Glomerular endothelial cell (primary cell): ENCODE results near the gene ALOXE3. TPM values are rescaled to one million over a fixed set of nuclear protein-coding genes. Genes with fewer than 3 reads are reported as not detected.

Experiments
- DNase-seq: peaks from one replicate; pipeline ENCODE4 v3.0.0-alpha.2; 2011; ENCODE audit warnings: low read depth, low spot score; ENCODE audit errors: extremely low read depth
- total RNA-seq: library from RNA; depleted of rRNA; stranded (reverse); fragments of >200 nt; gene quantifications from 2 replicates; pipeline ENCODE4 v1.2.3, GENCODE V29; 2015

The ALOXE3 gene
- not detected in 2 replicates for total RNA-seq

- DNase-seq: no peak
Observed at GRCh38 chr17:8117980-8118768, at the start of gene ALOXE3. Gene ALOXE3 (minus strand): TSS chr17:8118514. CDS start chr17:8117990, 524 bp downstream.

GRCh38 chr17:8167526-8167925 lies 49.2 kb upstream of the ALOXE3 start:
- no peak for DNase-seq

DNA sequence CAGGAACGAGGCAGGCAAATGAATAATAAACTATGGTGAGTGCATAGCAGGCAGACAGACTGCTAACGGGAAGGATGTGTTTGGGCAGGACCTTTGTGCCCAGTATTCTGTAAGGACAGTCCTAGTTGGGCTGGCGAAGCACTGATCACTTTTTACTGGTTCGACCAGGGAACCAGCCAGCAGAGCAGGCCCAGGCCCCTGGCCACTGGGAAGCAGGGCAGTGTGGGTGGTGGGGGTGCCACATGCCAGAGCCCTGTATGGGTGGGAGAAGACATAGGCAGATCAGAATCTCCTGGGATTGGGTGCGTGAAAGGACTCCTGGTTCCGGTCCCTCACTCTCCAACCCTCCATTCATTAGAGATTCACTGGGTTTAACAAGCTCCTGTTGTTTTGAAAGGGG lies 48.4 kb upstream of the ALOXE3 start:
- DNase-seq: no peak

DNA sequence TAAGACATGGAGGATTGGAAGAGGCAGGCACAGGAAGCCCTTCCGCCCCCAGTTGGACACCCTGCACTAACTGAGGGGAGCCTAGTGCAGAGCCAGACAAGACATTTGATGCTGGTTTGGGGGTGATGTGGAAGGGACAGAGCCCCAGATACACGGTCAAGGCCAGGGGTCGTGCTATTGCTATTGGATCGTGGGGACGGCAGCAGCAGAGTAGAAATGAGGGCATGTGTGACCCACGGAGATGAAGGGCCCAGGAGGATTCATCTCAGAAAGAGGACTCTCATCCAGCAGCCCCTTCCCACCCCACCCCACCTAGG lies 46.5 kb upstream of the ALOXE3 start:
- DNase-seq: no peak

DNA sequence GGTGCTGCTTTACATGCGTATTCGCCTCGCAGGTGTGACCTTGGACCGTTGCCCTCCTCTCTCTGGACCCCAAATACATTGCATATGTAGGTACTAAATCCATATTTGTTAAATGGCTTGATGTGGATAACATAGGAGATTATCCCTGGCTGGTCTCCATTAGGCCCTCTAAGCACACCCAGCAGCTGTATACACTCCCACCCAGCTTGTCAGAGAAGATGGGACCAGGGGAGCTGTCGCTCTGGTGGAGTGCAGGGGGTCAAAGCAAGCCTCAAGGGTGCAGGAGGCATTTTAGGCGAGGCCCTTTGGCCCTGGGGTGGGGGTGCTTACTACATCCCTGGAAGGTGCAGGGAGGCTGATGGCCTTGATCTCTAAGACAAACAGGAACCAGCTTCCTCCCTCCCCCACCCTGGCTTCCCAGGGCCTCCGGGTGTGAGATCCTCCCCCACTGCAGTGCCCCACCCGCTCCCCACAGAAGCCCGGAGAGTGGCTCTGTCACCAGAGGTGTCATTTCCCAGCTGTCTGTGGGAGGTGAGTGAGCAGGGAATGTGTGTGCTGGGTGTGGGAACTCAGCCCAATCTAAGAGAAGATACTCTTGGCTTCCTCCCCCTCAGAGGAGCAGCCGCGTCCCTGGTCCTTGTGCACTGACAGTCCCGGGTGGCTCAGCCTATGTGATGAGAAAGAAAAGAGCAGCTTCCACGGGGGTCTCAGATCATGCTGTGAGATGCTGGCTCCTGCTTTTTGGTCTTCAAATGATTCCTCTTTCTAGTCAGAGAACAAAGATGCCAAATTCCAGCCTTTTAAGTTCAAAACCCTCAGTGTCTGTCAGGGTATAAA lies 45.9 kb upstream of the ALOXE3 start:
- DNase-seq: no peak

DNA sequence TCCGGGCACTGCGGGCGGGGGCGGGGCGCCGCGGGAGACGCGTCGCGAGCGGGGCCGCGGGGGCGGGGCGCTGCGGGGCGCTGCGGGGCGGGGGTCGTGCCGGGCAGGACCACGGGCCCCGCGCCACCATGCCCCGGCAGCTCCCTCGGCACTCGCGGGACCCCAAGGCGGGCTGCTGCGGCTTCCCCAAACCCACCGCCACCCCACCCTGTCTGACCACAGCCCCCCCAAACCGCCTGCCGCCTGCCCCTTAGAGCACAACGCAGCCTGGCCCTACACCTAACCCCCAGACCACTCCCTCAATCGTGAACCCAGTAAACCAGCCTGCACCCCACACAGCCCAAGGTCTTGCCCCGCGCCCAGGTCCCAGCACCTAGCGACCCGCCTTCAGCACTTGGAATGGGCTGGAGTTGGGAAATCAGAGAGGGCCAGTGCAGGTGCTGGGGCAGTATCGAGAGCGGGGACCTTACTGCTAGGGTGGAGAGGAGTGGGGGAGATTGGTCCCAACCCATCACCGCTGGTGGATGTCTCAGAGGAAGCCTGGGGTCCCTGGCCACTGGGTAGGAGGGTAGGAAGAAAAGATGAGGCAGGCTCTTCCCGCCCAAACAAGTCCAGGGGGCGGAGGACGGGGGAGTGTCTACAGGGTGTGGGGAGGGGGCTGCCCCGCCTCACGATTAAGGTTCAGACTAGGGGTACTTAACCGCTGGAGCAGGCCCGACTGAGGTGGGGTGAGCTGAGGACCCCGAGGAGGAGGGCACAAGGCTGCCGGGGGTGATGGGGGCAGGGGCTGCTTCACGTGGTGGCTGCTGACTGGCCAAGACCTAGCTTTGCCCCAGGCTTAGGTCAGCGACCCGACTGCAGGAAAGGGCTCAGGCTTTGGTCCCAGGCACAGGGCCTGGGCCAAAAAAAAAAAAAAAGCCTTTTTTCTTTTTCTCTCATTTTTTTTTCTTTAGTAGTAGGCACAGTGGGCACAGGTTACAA lies 45.0 kb upstream of the ALOXE3 start:
- no peak for DNase-seq

DNA sequence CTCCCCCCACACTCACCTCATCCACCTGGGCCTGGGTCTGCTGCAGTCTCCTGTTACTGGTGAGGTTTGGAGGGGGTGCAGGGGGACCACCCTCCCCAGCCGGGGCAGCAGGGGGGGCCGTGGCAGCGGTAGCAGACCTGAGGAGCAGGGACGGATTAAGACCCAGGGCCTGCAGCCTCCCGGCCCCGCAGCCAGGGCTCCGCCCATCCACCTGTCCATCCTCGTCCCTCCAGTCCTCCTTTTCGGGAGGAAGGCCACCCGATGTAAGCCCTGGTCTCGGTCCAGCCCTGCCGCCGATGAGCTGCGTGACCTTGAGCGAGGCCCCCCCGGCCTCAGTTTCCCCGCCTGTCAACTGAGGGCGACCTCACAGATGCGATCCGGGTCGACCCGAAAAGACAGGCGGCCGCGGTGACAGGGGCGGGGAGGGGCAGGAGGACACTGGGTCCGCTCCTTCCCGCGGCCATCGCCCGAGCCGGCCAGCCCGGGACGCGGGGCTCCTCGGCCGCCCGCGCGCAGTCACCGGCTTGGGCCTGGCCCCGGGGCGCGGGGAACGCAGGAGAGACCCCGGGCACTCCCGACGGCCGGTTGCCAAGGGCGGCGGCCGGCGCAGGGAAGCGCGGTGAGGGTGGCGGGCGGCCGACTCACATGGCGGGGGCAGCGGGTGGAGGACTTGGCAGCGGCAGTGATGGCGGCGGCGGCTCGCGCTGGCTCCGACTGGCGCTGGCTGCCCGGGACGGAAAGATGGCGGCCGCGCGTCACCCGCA lies 44.1 kb upstream of the ALOXE3 start, which contains the start of gene VAMP2:
Gene VAMP2, minus strand, starts transcription at position 716 of the 764 bp plus-strand sequence. Its CDS starts 69 bp downstream, at position 647.
- no peak for DNase-seq

DNA sequence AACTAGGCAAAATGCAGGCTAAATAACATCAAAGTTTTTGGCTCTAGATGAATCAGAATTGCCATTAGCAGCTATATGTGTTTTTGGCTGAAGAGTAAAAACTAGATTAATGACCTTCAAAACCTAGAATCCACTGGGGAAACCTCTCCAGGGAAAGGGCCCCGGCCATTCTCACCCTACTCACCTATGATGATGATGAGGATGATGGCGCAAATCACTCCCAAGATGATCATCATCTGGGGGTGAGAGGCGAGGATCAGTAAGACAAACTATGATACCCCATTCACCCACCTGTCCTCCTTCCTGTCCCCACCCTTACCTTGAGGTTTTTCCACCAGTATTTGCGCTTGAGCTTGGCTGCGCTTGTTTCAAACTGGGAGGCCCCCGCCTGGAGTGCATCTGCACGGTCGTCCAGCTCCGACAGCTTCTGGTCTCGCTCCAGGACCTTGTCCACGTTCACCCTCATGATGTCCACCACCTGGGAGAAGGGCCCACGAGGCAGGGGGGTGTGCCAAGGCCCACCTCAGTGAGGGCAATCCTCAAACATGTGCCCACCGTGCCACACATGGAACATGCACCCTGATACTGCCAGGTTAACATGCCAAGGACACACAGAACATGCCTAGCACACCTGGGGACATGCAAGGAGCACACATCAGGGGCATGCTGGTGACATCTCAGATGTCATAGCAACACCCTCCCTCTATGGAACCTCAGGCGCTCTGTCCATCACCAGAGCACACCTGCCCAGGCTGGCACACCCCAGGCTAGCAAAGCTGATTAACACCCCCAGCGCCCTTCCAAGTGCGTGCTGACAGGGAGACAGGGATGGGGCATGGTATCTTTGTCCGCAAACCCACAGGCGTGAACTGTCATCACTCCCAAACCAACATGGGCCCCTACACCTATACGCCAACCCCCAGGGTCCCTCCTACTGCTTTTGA lies 43.2 kb upstream of the ALOXE3 start:
- no peak for DNase-seq

DNA sequence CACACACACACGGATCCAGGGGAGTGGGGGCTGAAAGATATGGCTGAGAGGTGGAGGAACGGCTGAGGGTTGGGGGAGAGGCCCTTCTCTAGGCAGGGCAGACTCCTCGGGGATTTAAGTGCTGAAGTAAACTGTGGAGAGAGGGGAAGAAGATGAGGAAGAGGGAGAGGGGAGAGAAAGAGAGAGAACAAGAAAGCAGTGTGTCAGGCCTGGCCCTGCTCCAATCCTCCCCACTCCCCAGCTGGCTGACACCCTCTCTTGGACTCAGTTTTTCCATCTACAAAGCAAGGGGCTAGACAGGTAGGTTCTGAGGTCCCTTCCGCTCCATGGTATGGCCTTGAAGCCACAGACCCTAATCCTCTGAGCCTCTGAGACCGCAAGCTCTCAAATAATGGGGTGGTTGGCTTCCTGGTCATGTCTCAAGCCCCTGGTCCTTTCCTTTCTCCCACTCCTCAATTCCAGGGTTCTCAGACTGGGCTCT lies 42.5 kb upstream of the ALOXE3 start:
- no peak for DNase-seq

- no peak for DNase-seq
Observed at GRCh38 chr17:8160224-8160577, 41.9 kb upstream of the ALOXE3 start.

DNA sequence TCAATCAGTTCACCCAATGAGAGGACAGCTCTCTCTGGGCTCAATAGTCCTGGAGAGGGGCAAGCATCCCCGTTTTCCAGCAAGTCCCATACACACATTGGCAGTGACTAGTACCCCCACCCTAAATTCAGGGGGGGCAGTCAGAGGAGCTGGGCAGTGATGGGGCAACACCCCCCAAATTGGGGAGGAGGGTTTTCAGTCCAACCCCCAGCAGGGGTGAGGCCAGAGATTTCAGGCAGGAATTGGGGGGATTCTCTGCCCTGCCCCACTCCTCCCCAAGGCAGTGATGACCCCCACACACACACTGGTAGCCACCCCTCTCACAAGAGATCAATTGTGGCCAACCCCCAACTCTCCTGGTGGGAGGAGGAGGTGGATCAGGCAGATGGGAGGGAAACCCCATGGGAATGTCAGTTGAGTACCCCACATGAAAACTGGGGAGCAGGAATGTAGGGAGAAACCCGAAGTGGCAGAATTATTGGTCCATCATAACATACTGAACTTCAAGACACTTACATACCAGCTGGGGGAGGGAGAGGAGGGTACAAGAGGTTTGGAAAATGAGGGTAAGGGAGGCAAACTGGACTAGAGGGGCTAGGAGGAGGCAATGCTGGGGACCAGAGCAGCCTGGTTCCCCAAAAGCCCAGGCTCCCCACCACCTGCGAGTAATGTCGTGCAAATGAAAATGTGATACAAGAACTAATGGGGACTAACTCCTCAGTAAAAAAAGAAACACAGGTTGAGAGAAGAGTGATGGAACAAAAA lies 41.3 kb upstream of the ALOXE3 start:
- no peak for DNase-seq

GRCh38 chr17:8159032-8159400 lies 40.7 kb upstream of the ALOXE3 start:
- no peak for DNase-seq

- no peak for DNase-seq
Observed at GRCh38 chr17:8158267-8159031, 40.1 kb upstream of the ALOXE3 start.

GRCh38 chr17:8156246-8156992 lies 38.1 kb upstream of the ALOXE3 start:
- peak; percentile 100 for DNase-seq

DNA sequence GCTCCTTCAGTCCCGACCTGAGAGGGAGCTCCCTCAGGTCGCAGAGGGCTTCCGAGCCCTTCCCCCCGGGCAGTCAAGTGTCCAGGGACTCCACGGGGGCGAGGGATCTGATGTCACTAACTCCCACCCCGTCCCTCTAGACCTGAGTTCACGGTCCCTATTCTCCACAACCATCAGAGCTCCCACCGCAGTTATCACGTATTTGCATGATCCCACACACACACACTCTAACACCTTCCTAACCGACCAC lies 37.6 kb upstream of the ALOXE3 start:
- no peak for DNase-seq

DNA sequence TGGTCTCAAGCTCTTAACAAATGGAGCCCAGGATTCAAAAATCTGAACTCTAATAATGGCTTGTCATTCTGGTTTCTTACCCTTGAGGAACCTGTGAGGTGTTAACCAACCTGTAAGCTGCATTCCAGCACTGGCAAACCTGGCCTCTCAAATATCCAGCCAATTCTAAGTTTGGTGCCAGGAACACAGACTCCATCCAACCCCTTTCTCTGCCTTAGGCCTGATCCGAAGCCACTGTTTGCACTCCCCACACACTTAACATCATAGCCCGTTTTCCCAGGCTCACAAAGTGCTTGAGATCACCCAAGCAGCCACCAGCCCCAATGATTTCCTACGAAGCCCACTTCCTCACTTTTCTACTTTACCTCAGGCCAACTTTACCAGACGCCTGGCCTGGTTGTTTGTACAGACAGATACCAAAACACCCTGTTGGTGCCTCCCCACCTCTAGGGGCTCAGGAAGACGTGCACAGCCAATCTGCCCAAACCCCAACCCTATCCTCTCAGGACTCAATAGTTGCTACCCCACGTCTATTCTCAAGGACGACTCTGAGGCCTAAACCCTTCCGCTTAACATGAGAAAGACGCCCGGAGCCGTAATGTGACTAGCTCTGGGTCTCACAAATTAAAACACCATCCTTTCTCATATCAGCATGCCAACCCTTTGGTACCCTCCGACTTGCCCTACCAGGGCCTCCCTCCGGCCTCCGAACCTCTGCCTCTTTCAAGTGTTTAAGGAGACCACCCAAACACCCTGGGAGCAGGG lies 37.1 kb upstream of the ALOXE3 start:
- no peak for DNase-seq
